ENCODE results near the gene TSSC4.

The TSSC4 gene

DNA sequence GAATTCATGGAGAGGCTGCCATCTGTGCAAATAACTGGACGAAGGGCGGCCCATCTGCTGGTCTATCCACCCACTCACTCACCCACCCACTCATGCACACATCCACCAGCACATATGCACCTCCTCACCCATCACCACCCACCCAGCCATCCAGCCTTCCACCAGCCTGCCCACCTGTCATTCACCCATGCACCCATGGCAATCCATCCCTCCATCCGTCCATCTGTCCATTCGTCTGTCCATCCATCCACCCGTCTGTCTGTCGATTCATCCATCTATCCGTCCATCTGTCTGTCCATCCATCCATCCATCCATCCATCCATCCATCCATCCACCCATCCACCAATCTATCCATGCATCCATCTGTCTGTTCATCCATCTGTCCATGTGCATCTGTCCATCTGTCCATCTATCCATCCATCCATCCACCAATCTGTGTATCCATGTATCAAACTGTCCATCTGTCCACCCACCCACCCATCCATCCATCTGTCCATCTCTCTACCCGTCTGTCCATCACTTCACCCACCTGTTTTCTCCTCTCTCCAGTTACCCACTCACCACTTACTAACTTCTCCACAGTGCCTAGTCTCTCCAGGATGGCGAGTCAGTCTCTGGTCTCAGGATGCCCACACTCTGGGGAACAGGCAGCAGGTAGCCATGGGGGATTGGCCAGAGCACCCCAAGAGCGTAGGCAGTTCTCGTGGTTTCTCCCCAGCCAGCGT, 34.9 kb downstream of the TSSC4 start:
- no peak for DNase-seq

GRCh38 chr11:2436013-2436520, 35.5 kb downstream of the TSSC4 start:
- no peak for DNase-seq

DNA sequence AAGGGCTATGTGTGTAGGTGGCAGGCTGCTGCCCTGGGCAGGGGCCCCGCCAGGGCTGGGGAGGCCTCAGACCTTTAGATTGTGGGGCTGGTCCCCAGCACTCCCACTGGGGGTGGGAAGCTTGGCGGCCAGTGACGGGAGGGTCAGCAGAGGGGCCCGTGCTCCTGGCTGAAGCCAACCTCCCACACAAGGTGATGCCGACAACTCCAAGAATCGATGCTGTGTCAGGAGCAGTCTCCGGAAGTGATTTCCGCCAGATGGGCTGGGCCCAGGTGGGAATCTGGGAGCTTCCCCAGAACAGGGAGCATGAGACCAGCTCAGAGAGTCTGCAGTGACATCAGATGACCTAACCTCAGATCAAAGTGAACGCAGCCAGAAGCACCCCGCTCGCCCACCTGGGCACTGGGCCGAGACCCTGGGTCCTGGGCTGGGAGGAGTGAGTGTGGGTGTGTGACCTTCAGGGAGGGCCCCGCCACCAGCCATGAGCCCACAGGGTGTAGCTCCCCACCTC, 36.0 kb downstream of the TSSC4 start:
- no peak for DNase-seq

DNA sequence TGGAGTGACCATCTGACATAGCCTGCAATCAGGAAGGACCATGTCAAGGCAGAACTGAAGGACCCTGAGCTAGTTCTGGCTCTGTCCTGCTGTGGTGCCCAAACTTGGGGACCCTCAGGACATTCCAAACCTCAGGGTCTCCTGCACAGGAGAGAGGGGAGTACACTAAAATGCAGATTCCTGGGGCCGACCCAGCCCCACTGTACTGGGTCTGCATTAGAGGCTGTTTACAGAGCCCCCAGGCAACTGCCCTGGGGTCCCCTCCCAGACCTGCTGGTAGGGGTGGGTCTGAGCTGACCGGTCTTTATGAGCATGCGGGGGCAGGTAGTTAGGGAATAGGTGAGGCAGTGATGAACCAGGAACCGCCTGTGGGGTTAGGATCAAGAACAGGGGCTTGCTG, 37.0 kb downstream of the TSSC4 start:
- DNase-seq, result no peak

- DNase-seq, result no peak
Measured at GRCh38 chr11:2439820-2440219, 39.3 kb downstream of the TSSC4 start.

- no peak for DNase-seq
Measured at GRCh38 chr11:2440646-2441045, 40.1 kb downstream of the TSSC4 start.

- DNase-seq, result no peak
Measured at GRCh38 chr11:2441171-2441570, 40.6 kb downstream of the TSSC4 start.

DNA sequence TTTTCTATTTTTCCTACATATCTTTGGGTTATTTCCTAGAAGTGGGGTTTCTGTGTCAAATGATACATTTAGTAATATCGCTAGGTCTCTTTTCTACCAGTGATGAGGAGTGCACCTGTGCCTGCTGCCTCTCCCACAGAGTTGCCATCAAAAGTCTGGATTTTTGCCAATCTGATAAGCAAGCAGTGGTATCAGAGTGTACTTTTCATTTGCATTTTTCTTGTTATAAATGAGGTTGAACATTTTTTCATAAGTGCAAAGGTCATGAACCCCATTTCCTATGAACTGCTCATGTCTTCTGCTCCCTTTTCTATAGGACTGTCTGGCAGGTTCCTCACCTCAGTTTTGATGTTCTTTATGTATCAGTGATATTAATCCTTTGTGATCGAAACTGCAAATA, 42.0 kb downstream of the TSSC4 start:
- no peak for DNase-seq

DNA sequence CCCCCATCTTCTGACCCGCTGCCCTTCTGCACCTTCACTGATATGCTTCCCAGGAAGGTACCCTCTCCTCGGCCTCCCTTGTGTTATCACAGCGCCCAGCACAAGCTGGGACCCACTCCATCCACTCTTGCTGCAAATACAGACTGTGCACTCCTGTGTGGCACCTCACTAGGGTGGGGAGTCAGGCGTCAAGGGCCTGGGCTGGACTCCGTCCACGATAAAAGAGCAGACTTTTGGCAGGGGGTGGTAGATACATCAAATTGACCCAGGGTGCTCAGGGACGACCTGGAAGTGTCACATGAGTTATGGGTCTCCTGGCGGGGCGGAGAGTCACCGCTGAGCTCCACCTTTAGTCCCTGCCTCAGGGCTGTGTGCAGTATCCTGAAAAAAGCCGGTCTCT, 42.9 kb downstream of the TSSC4 start:
- DNase-seq, result no peak

DNA sequence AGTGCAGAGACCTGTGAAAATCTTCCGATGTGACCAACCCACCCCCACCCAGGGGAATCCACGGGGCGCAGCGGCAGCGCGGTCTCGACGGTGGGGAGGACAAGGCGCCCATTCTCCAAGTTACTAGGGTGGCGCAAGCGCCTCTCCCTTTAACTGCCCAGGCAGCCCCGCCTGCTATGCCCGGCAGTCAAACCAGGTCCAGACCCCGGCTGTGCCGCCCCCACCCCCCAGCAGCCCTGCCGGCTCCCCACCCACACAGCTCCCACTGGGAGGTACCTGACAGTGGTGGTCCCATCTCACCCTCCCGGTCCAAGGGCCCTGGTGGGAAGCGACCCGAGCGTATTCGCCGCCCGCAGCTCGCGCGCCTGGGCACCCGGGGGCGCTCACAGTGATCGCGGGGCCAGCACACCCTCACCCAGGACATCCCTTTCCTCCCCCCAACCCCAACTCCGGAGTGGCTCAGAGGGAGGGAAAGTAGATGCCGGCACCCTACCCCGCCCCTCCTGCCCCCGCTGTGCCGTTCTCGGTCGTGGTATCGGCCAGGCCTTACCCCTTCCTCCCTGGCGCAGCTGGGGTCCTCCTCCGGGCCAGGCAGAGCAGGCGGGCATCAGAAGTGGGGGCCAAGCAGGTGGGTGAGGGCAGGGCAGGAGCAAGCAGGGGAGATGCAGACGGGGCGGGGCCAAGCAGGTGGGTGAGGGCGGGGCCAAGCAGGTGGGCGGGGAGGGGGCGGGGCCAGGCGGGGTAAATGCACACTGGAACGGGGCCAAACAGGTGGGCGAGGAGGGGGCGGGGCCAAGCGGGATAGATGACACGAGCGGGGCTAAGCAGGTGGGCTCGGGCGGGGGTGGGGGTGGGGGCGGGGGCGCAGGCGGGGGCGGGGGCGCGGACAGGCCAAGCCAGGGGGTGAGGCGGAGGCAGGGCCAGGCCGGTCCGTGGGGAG, 43.6 kb downstream of the TSSC4 start, which contains the start of gene TRPM5:
TSS of gene TRPM5 (minus strand) at position 634 of the 940 bp plus-strand sequence. CDS start 21,478 bp downstream, outside the sequence.
- DNase-seq, result no peak

DNA sequence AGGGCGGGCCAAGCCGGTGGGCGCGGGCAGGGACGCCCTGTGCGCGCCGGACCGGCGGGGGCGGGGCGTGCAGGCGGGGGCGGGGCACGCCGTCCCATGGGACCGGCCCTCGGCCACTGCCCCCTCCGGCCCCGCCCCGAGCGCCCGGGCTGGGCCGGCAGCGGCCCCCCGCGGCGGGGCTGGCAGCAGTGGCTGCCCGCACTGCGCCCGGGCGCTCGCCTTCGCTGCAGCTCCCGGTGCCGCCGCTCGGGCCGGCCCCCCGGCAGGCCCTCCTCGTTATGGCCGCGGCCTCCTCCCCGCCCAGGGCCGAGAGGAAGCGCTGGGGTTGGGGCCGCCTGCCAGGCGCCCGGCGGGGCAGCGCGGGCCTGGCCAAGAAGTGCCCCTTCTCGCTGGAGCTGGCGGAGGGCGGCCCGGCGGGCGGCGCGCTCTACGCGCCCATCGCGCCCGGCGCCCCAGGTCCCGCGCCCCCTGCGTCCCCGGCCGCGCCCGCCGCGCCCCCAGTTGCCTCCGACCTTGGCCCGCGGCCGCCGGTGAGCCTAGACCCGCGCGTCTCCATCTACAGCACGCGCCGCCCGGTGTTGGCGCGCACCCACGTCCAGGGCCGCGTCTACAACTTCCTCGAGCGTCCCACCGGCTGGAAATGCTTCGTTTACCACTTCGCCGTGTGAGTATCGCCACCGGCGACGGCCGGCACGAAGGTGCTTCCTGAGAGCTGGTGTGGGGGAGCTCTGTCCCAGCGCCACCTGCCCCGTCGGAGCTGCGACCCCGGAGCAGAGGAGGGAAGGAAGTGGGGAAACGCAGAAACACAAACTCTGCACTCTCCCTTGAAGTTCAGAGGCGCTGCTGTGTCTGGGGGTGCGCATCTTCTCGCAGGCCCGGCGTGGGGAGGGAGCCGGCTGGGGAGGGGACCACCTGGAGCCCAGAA, 44.5 kb downstream of the TSSC4 start, which contains the start of gene KCNQ1:
TSS of gene KCNQ1 (plus strand) at position 188 of the 925 bp plus-strand sequence. CDS start at position 279, 91 bp downstream.
- no peak for DNase-seq

DNA sequence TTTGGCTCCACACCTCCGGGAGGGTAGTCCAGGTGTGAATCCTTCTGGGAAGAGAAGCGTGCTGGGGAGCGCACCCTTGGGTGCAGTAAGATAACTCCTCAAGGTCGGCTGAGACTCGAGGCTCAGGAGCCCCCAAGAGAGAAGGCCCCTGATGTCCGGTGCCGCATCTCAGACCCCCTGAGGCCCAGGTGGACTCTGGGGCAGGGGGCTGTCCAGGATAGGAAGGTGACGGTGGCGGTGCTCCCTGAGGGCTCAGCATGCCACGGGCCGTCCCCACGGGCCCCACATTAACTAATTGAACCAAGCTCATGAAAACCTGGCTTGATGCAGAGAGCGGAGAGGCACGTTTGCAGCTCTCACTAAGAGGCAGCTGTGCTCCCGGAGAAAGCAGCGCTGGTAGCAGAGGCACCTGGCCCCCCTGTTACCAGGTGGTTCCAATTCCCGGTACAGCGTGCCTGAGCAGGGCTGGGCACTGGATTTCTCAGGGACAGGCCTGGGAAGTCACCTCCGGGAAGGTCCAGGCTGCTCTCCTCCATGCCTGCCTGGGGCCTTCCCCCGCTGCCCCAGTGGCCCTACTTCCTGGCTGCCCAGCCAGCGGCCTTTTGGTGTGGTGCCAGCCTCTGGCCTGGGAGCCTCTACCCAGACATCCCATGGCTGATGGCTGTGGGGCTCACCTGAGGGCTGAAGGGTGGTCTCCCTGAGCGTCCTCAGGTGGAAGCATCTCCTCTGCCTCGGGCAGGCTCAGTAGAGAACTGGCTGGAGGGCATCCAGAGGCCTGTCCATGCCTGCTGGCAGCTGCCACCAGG, 45.4 kb downstream of the TSSC4 start:
- DNase-seq, result no peak

DNA sequence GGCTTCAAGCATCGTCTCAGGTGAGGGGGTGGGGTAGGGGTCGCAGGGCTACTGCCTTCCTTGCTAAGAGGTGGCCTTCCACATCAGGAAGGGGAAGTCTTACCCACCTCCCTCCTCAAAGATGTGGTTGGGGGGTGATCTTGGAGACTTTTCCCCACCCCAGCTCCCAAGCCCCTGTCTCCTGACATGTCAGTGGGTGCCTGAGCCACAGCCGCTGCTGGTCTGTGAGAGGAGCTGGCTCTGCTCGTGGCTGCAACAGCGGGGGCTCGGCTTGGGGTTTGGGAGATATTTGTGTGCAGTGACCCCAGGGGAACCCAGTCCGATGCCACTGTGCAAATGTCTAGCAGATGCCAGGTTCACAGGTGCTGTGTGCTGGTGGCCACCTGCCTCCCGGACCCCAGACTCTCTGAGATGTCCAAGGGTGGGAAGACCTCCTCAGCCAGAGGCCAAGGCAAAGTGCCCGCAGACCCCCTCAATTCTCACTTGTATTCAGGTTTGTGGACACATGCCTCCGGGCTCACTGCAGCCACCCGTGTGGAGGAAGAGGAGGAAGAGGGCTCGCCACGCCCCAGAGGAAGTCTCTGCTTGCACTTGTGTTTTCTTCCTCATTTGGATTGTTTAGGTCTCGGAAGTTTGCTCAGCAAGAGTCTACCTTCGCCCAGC, 46.2 kb downstream of the TSSC4 start:
- DNase-seq, result no peak

DNA sequence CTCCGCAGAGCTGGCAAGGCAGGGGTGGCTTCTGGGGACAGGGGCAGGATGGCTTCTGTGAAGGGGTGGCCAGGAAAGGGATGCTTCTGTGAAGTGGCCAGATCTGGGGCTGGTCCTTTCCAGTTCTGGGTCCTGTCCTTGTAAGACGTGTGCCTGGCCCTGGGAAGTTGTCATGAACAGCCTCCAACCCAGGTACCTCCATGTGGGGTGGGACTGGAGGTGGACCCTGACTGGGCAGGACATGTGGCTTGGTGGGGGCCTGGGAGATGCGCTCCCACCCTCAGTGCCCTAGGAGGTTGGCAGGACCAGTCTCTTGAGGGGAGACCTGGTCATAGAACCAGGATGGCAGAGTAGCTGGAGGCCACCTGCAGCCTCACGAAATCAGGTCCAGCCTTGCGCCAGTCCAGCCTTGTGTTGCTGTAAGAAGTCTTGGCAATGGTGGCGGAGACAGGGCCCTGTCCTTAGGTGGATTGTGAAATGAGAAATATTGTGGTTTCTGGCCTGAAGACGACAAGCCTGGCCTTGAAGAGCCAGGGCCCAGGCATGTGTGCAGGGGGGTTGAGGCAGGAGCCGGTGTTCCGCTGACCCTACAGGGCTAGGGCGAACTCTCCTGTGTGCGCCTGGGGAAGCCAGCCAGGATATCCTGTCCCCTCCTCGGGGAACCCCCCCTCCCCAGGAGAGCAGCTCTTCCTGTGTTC, 46.9 kb downstream of the TSSC4 start:
- DNase-seq, result no peak

GRCh38 chr11:2447951-2448650, 47.6 kb downstream of the TSSC4 start:
- DNase-seq, result no peak

DNA sequence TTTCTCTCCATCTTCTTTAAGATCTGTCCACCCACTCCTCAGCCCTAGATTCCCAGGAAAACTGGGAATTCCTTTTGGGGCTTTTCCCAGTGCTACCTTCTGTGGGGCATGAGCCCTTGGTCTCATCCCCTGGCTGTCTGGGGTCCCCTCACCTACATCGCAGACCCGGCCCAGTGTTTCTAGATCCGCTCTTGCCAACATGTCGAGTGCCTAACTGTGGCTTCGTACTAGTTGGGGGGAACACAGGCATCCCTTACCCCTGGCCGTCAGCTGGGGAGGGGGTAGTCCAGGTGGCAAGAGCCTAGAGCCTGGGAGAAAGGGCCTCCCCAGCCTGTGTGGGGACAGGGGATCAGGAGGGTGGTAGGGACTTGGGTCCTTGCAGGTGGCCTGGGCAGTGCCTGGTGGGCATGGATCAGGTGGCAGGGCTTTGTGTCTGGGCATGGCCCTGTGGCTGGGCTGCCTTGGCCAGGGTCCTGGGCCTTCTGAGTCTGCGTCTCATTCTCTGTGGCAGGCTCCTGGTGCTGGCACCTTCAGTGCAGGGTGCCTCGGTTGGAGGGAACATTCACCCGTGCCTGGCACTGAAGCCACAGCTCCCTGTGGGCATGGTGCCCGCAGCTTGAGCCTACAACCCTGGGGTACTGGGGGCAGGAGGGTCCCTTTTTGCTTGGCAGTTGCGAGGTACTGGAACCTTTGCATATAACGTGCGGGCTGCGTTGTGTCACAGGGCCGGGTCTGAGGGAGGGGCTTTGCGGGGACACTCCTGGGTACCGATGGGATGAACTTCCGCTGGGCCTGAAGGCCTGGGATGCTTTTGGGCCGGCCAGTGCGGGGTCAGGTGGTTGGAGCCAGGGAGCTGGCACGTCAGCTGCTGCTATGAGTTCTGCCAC, 48.4 kb downstream of the TSSC4 start:
- DNase-seq, result no peak

DNA sequence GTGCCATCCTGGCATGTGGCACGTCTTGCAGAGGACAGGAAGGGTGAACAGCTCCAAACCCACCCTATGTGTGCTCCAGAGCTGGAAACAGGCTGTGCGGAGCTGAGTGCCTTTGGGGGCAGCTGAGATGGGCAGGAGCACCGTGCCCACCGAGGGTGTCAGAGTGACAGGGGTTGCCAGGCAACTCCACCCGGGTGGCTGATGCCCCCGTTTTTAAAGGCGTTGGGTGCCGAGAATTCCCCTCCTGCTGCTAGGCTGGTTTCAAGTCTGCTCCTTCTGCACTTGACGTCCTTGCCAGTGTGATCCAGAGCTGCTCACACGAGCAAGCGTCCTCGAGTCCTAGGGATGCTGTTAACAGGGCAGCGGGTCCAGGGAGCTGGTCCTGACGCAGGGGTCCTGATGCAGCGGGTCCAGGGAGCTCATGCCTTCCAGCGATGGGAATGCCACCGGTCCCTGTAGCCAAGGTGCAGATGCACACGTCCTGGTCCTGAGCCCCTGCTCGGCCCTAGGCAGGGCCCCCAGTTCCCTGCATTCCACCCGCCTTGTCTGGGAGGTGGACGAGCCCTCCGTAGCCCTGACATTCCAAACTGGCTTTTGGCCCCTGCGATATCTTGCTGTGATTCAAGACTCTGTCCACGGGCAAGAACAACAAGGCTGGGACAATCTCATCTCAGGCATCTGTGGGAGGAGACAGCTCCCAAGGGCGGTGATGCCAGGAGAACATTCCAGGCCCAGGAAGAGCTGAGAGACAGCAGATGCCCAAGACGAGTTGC, 49.2 kb downstream of the TSSC4 start:
- no peak for DNase-seq
